HFFc6 (cell line): Measurements from ENCODE around the gene ADCY9. TPM values are rescaled to one million over a fixed set of nuclear protein-coding genes. Genes with fewer than 3 reads are reported as not detected.

Experiments
- DNase-seq: peaks from one replicate; pipeline ENCODE4 v3.0.0-alpha.2; 2018
- H3K27ac Mint-ChIP-seq: 2 replicates; pipeline ENCODE4 v1.8.0; 2020; ENCODE audit warnings: mild to moderate bottlenecking, mixed read lengths
- H3K27me3 Mint-ChIP-seq: 2 replicates; pipeline ENCODE4 v1.8.0; 2021; ENCODE audit warnings: mild to moderate bottlenecking, moderate library complexity, mixed read lengths; ENCODE audit not compliant: insufficient read depth
- H3K36me3 Mint-ChIP-seq: 2 replicates; pipeline ENCODE4 v1.8.0; 2021; ENCODE audit warnings: low read depth, mixed read lengths
- H3K4me1 Mint-ChIP-seq: 2 replicates; pipeline ENCODE4 v1.8.0; 2020; ENCODE audit warnings: low read depth, mixed read lengths
- H3K4me3 Mint-ChIP-seq: 2 replicates; pipeline ENCODE4 v1.8.0; 2020; ENCODE audit warnings: mild to moderate bottlenecking, moderate library complexity, mixed read lengths
- H3K9me3 Mint-ChIP-seq: 2 replicates; pipeline ENCODE4 v1.8.0; 2020; ENCODE audit warnings: mild to moderate bottlenecking, mixed read lengths
- total RNA-seq, 6 experiments: library from RNA; stranded (reverse); fragmentation: NEBNext Ultra II Directional; extraction: Animal tissue kit (Norgen Biotek cat#: 25700); gene quantifications; 2 replicates in 1 of 6; 3 replicates in 5 of 6; pipeline ENCODE4 v1.2.3, GENCODE V29; 2021
- TF ChIP-seq, protein P1 (sequence below): fragments of 200-600 bp; sonication (generic); IDR thresholded peaks from 2 replicates; pipeline ENCODE4 v1.5.0; 2021; ENCODE audit warnings: antibody characterized with exemption, mild to moderate bottlenecking

ADCY9 gene
- total RNA-seq, 6 experiments from 2014 or later: 20.8 to 24.8 (median 22.6) TPM

GRCh38 chr16:4009177-4009576, 107.1 kb downstream of the ADCY9 start:
- Mint-ChIP-seq H3K36me3 (peaks cover 10% of the 10 kb centered on the region; the same call in 1 of the 2 replicates), H3K4me1 (peaks cover 31% of the 10 kb centered on the region), H3K9me3 (no peaks in the 10 kb centered on the region), H3K4me3 (no peak overlapping the region), H3K27ac (no peak overlapping the region), H3K27me3 (no peaks in the 10 kb centered on the region)
- DNase-seq: no peak
- TF ChIP-seq, protein P1, sequence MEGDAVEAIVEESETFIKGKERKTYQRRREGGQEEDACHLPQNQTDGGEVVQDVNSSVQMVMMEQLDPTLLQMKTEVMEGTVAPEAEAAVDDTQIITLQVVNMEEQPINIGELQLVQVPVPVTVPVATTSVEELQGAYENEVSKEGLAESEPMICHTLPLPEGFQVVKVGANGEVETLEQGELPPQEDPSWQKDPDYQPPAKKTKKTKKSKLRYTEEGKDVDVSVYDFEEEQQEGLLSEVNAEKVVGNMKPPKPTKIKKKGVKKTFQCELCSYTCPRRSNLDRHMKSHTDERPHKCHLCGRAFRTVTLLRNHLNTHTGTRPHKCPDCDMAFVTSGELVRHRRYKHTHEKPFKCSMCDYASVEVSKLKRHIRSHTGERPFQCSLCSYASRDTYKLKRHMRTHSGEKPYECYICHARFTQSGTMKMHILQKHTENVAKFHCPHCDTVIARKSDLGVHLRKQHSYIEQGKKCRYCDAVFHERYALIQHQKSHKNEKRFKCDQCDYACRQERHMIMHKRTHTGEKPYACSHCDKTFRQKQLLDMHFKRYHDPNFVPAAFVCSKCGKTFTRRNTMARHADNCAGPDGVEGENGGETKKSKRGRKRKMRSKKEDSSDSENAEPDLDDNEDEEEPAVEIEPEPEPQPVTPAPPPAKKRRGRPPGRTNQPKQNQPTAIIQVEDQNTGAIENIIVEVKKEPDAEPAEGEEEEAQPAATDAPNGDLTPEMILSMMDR: no peak

- H3K4me3 Mint-ChIP-seq: no peak overlapping the region
- H3K27me3 Mint-ChIP-seq: no peaks in the 10 kb centered on the region
- peaks cover 24% of the 10 kb centered on the region for H3K4me1 Mint-ChIP-seq
Measured at GRCh38 chr16:4008116-4008515, 108.1 kb downstream of the ADCY9 start.

DNA sequence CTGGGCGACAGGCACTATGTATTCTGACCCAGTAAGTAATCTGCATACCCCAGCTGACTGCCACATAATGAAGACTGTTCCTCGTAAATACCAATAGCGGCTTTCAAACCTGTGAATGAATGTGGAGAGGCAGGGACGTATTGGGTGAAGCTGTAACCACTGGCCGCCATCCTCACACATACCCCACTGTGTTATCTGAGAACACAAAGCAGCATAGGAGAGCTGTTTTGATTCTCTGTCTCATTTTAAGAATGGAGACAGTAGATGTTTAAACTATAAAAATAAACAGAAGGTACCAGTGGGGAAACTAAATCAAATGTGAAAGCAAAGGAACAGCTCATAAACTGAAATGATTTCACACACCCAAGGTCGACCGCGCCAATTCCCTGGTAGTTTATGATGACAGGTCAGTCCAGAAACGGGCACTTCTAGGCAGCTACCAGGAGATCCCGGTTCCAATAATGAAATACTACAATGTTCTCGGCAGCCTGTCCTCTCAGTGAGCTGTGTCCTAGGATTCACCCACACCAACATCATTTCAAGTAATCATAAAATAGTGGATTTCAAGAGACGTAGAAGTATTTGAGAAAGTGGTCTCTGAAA, 109.7 kb downstream of the ADCY9 start:
- H3K36me3 Mint-ChIP-seq: peaks cover 10% of the 10 kb centered on the region; the same call in 1 of the 2 replicates
- DNase-seq: no peak
- H3K4me1 Mint-ChIP-seq: peaks cover 15% of the 10 kb centered on the region
- no peaks in the 10 kb centered on the region for H3K27me3 Mint-ChIP-seq
- H3K27ac Mint-ChIP-seq: no peak overlapping the region
- H3K9me3 Mint-ChIP-seq: no peaks in the 10 kb centered on the region
- TF ChIP-seq, protein P1: no peak
- no peak overlapping the region for H3K4me3 Mint-ChIP-seq

More at GRCh38 chr16:4008116-4008515, 108.1 kb downstream of the ADCY9 start:
- no peak overlapping the region for H3K27ac Mint-ChIP-seq
- H3K9me3 Mint-ChIP-seq: no peaks in the 10 kb centered on the region
- H3K36me3 Mint-ChIP-seq: peaks cover 10% of the 10 kb centered on the region; the same call in 1 of the 2 replicates
- TF ChIP-seq, protein P1: no peak
- DNase-seq: no peak

GRCh38 chr16:4005731-4006130, 110.5 kb downstream of the ADCY9 start:
- TF ChIP-seq, protein P1: no peak
- Mint-ChIP-seq H3K36me3 (peaks cover 5% of the 10 kb centered on the region; the same call in 1 of the 2 replicates), H3K4me3 (no peak overlapping the region), H3K27me3 (no peaks in the 10 kb centered on the region), H3K9me3 (no peaks in the 10 kb centered on the region), H3K27ac (no peak overlapping the region), H3K4me1 (peaks cover 10% of the 10 kb centered on the region)
- DNase-seq: no peak

- Mint-ChIP-seq H3K4me1 (peaks cover 6% of the 10 kb centered on the region), H3K36me3 (peaks cover 1% of the 10 kb centered on the region; the same call in 1 of the 2 replicates), H3K4me3 (no peak overlapping the region), H3K27me3 (no peaks in the 10 kb centered on the region), H3K9me3 (no peaks in the 10 kb centered on the region), H3K27ac (no peak overlapping the region)
- DNase-seq: no peak
- TF ChIP-seq, protein P1: no peak
Measured at GRCh38 chr16:4005281-4005680, 111.0 kb downstream of the ADCY9 start.
